SK-N-SH treated with all-trans-retinoic acid at 6 μM for 48 hours (cell line): ENCODE measurements around the gene DGKG.

ENCODE experiments used
- ATAC-seq: fragments of 200-7000 bp; cut with Tn5 transposase; 3 replicates; pipeline ENCODE4 v1.9.1; 2020; ENCODE audit warnings: mild to moderate bottlenecking, moderate library complexity
- ARNTL ChIP-seq: fragments of 450-650 bp; formaldehyde crosslinking; IDR thresholded peaks from 2 replicates; pipeline ENCODE4 v1.5.0; 2020; ENCODE audit warnings: low read depth, mild to moderate bottlenecking, moderate library complexity, borderline replicate concordance
- CSDC2 ChIP-seq: fragments of 250-450 bp; sonication (Bioruptor Pico); IDR thresholded peaks from 2 replicates; pipeline ENCODE4 v1.5.0; 2020; ENCODE audit warnings: mild to moderate bottlenecking, moderate library complexity
- ESRRG ChIP-seq: fragments of 250-450 bp; sonication (Bioruptor Pico); IDR thresholded peaks from 2 replicates; pipeline ENCODE4 v1.6.1; 2021; ENCODE audit warnings: mild to moderate bottlenecking
- ISL1 ChIP-seq: fragments of 250-450 bp; sonication (Bioruptor Pico); IDR thresholded peaks from 2 replicates; pipeline ENCODE4 v2.1.2; 2022; ENCODE audit warnings: mild to moderate bottlenecking, moderate library complexity
- OSR1 ChIP-seq: fragments of 250-450 bp; sonication (Bioruptor Pico); IDR thresholded peaks from 2 replicates; pipeline ENCODE4 v1.8.0; 2022; ENCODE audit warnings: moderate library complexity, mild to moderate bottlenecking, inconsistent platforms
- PPARA ChIP-seq: fragments of 250-450 bp; sonication (Bioruptor Pico); IDR thresholded peaks from 2 replicates; pipeline ENCODE4 v1.5.0; 2020; ENCODE audit warnings: mild to moderate bottlenecking, borderline replicate concordance
- SNAI2 ChIP-seq: fragments of 250-450 bp; sonication (Bioruptor Pico); IDR thresholded peaks from 2 replicates; pipeline ENCODE4 v1.5.0; 2020; ENCODE audit warnings: mild to moderate bottlenecking, moderate library complexity
- TCF4 ChIP-seq: fragments of 250-450 bp; sonication (Bioruptor Pico); IDR thresholded peaks from 2 replicates; pipeline ENCODE4 v1.8.0; 2021; ENCODE audit warnings: mild to moderate bottlenecking, moderate library complexity, borderline replicate concordance
- TOX ChIP-seq: fragments of 250-450 bp; sonication (Bioruptor Pico); IDR thresholded peaks from 2 replicates; pipeline ENCODE4 v1.8.0; 2021; ENCODE audit warnings: mild to moderate bottlenecking, moderate library complexity, borderline replicate concordance
- ZFP3 ChIP-seq: fragments of 250-450 bp; sonication (Bioruptor Pico); IDR thresholded peaks from 2 replicates; pipeline ENCODE4 v1.5.0; 2020; ENCODE audit warnings: mild to moderate bottlenecking, moderate library complexity
- ZFP30 ChIP-seq: fragments of 450-650 bp; formaldehyde crosslinking; IDR thresholded peaks from 2 replicates; pipeline ENCODE4 v1.5.0; 2022; ENCODE audit warnings: mild to moderate bottlenecking, moderate library complexity
- ZNF8 ChIP-seq: fragments of 450-650 bp; formaldehyde crosslinking; IDR thresholded peaks from 2 replicates; pipeline ENCODE4 v1.5.0; 2020; ENCODE audit warnings: mild to moderate bottlenecking, moderate library complexity
- TF ChIP-seq, protein P1 (sequence below): fragments of 250-450 bp; sonication (Bioruptor Pico); IDR thresholded peaks from 2 replicates; pipeline ENCODE4 v1.5.1; 2020; ENCODE audit warnings: low read depth, mild to moderate bottlenecking, moderate library complexity
- TF ChIP-seq, protein P2 (sequence below): fragments of 250-450 bp; sonication (Bioruptor Pico); IDR thresholded peaks from 2 replicates; pipeline ENCODE4 v1.5.1; 2021; ENCODE audit warnings: mild to moderate bottlenecking, moderate library complexity
- TF ChIP-seq, protein P3 (sequence below): fragments of 250-450 bp; sonication (Bioruptor Pico); IDR thresholded peaks from 2 replicates; pipeline ENCODE4 v1.8.0; 2021; ENCODE audit warnings: low read depth, mild to moderate bottlenecking, moderate library complexity, borderline replicate concordance
- TF ChIP-seq, protein P4 (sequence below): fragments of 250-450 bp; sonication (Bioruptor Pico); IDR thresholded peaks from 2 replicates; pipeline ENCODE4 v1.5.0; 2020; ENCODE audit warnings: mild to moderate bottlenecking, moderate library complexity

DGKG gene

DNA sequence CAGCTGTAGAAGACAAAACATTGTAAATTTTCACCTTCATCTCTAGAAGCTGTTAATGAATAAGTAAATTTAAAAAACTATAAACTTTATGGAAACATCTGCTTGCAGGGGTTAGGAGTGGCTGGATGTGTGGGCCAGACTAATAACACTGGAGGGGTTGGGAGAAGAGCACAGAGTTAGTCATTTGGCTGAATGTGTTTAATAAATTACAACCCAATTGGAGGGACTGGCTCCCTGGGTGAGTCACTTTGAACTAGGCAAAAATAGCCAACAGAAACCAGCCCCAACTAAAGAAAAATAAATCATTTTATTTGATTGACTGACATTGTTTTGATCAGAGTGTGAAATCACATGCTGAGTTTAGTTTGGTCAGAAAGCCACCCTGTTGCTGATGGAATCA, 21.8 kb downstream of the DGKG start (continued):
- TF ChIP-seq, protein P1, sequence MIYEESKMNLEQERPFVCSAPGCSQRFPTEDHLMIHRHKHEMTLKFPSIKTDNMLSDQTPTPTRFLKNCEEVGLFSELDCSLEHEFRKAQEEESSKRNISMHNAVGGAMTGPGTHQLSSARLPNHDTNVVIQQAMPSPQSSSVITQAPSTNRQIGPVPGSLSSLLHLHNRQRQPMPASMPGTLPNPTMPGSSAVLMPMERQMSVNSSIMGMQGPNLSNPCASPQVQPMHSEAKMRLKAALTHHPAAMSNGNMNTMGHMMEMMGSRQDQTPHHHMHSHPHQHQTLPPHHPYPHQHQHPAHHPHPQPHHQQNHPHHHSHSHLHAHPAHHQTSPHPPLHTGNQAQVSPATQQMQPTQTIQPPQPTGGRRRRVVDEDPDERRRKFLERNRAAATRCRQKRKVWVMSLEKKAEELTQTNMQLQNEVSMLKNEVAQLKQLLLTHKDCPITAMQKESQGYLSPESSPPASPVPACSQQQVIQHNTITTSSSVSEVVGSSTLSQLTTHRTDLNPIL (CRISPR knock-in tag) = no peak
- TF ChIP-seq ARNTL = no peak

DNA sequence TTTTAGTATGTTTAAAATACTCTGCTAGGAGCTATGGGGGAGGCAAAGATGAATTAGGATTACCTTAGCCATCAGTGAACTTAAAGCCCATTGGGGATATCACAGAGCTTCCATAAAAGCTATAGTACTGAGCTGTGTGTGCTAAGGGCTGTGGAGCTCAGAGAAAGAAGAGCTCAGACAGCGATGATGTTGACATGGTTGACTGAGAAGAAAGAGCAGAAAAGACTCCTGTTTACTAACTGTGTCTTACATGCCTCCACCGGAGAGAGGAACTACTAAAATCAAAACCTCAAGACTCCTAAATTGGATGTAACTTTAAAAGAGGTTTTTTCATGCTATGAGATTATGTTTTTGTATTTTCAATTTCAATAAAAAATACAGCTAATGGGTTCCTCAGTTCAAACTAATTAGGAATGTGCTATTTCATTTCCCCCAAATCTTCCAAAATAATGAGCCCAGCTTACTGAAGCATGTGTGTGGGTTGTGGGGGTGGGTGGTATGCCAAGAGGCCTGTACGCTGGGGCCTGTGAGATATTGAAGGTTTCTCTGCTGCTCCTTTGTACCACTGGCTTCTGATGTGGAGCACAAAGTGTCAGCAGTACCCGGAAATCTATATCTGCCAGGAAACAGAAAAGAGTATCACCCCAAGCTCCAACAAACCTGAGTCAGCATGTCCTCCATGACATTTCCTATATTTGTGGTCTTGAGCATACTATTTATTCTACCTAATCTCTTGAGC, 22.7 kb downstream of the DGKG start:
- TF ChIP-seq, protein P1 (CRISPR knock-in tag) = no peak
- TF ChIP-seq ISL1 (CRISPR knock-in tag) (no peak), OSR1 (CRISPR knock-in tag) (no peak), ZFP3 (CRISPR knock-in tag) (no peak)
- TF ChIP-seq, protein P2, sequence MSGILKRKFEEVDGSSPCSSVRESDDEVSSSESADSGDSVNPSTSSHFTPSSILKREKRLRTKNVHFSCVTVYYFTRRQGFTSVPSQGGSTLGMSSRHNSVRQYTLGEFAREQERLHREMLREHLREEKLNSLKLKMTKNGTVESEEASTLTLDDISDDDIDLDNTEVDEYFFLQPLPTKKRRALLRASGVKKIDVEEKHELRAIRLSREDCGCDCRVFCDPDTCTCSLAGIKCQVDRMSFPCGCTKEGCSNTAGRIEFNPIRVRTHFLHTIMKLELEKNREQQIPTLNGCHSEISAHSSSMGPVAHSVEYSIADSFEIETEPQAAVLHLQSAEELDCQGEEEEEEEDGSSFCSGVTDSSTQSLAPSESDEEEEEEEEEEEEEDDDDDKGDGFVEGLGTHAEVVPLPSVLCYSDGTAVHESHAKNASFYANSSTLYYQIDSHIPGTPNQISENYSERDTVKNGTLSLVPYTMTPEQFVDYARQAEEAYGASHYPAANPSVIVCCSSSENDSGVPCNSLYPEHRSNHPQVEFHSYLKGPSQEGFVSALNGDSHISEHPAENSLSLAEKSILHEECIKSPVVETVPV = no peak
- ATAC-seq = no peak

DNA sequence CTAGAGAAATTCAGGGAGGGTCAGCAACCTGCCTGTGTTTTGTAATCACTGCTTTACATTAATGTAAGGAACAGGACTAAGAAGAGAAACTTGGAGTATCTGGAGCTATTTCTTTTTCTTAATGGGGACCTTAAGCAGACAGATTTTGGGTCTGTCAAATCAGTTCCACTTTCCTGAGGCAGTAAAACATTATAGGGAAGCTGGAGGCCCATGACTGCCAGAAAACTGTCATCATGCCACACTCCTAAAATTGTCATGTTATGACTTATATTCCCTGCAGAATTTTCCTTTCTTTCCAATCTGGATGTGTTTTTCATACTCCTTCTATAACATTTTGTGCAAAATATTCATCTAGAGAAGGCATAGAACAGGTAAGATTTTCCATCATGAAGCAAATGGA, 28.8 kb downstream of the DGKG start:
- ATAC-seq = no peak
- TF ChIP-seq ESRRG (CRISPR knock-in tag) = no peak
- TF ChIP-seq ARNTL = no peak
- TF ChIP-seq TOX (CRISPR knock-in tag) = no peak
- TF ChIP-seq ZNF8 (CRISPR knock-in tag) = no peak
- no peak for TF ChIP-seq CSDC2
- TF ChIP-seq, protein P3, sequence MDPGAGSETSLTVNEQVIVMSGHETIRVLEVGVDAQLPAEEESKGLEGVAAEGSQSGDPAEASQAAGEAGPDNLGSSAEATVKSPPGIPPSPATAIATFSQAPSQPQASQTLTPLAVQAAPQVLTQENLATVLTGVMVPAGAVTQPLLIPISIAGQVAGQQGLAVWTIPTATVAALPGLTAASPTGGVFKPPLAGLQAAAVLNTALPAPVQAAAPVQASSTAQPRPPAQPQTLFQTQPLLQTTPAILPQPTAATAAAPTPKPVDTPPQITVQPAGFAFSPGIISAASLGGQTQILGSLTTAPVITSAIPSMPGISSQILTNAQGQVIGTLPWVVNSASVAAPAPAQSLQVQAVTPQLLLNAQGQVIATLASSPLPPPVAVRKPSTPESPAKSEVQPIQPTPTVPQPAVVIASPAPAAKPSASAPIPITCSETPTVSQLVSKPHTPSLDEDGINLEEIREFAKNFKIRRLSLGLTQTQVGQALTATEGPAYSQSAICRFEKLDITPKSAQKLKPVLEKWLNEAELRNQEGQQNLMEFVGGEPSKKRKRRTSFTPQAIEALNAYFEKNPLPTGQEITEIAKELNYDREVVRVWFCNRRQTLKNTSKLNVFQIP (CRISPR knock-in tag) = no peak
- no peak for TF ChIP-seq ZFP30 (CRISPR knock-in tag)
- TF ChIP-seq PPARA (CRISPR knock-in tag) = no peak
- TF ChIP-seq TCF4 (CRISPR knock-in tag) = no peak
- TF ChIP-seq, protein P2 = no peak
- TF ChIP-seq, protein P4, sequence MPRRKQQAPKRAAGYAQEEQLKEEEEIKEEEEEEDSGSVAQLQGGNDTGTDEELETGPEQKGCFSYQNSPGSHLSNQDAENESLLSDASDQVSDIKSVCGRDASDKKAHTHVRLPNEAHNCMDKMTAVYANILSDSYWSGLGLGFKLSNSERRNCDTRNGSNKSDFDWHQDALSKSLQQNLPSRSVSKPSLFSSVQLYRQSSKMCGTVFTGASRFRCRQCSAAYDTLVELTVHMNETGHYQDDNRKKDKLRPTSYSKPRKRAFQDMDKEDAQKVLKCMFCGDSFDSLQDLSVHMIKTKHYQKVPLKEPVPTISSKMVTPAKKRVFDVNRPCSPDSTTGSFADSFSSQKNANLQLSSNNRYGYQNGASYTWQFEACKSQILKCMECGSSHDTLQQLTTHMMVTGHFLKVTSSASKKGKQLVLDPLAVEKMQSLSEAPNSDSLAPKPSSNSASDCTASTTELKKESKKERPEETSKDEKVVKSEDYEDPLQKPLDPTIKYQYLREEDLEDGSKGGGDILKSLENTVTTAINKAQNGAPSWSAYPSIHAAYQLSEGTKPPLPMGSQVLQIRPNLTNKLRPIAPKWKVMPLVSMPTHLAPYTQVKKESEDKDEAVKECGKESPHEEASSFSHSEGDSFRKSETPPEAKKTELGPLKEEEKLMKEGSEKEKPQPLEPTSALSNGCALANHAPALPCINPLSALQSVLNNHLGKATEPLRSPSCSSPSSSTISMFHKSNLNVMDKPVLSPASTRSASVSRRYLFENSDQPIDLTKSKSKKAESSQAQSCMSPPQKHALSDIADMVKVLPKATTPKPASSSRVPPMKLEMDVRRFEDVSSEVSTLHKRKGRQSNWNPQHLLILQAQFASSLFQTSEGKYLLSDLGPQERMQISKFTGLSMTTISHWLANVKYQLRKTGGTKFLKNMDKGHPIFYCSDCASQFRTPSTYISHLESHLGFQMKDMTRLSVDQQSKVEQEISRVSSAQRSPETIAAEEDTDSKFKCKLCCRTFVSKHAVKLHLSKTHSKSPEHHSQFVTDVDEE (CRISPR knock-in tag) = no peak
- TF ChIP-seq OSR1 (CRISPR knock-in tag) = no peak
- TF ChIP-seq, protein P1 (CRISPR knock-in tag) = no peak
- TF ChIP-seq SNAI2 (CRISPR knock-in tag) = no peak
